GM12865 (cell line): ENCODE results near the gene TRIM27.
A peak's percentile ranks its signal among the peaks of the same experiment; 100 is the strongest.

Experiments used
- DNase-seq: peaks from one replicate; pipeline ENCODE4 v3.0.0; 2010; ENCODE audit warnings: low read depth
- H3K4me3 ChIP-seq: 2 replicates; pipeline ENCODE4 v1.5.1; 2011; ENCODE audit warnings: mild to moderate bottlenecking, low read depth, low read length, control low read depth
- CTCF ChIP-seq: IDR thresholded peaks from 2 replicates; pipeline ENCODE4 v1.5.1; 2011; ENCODE audit warnings: low read length, control low read depth, low read depth, inconsistent platforms; ENCODE audit not compliant: insufficient read depth; ENCODE audit errors: missing control alignments

Gene TRIM27

GRCh38 chr6:28903686-28904085 is 20.1 kb downstream of the TRIM27 start:
- no peak for TF ChIP-seq CTCF
- no peak overlapping the region for H3K4me3 ChIP-seq
- no peak for DNase-seq

- TF ChIP-seq CTCF = no peak
- H3K4me3 ChIP-seq = no peak overlapping the region
- DNase-seq = no peak
These were observed 22.0 kb downstream of the TRIM27 start for GRCh38 chr6:28901831-28902230.

GRCh38 chr6:28900577-28901256 is 23.1 kb downstream of the TRIM27 start:
- no peak overlapping the region for H3K4me3 ChIP-seq
- no peak for TF ChIP-seq CTCF
- DNase-seq = no peak

GRCh38 chr6:28898710-28898965 is 25.1 kb downstream of the TRIM27 start:
- H3K4me3 ChIP-seq = no peak overlapping the region
- no peak for DNase-seq
- TF ChIP-seq CTCF = no peak

GRCh38 chr6:28897369-28897745 is 26.4 kb downstream of the TRIM27 start:
- H3K4me3 ChIP-seq = peak overlapping the region; percentile 75
- no peak for TF ChIP-seq CTCF
- no peak for DNase-seq

- peak overlapping the region; percentile 75 for H3K4me3 ChIP-seq
- DNase-seq = peak; percentile 78
- TF ChIP-seq CTCF = peak; percentile 34
These were observed 27.0 kb downstream of the TRIM27 start for GRCh38 chr6:28896505-28897368.
